Peyer's patch (tissue), 4 donors: Measurements from ENCODE around the gene CDH4.

Source experiments
- CTCF ChIP-seq, 6 experiments: fragments of 450-650 bp in 4 of 6; fragments of 200-600 bp in 2 of 6; sonication (generic) in 1 of 6; IDR thresholded peaks; one replicate each; pipeline ENCODE4 v1.5.1; 2017 to 2019; ENCODE audit warnings: antibody characterized with exemption in 6 of 6, mild to moderate bottlenecking in 3 of 6, moderate library complexity in 1 of 6
- POLR2A ChIP-seq, 2 donors: fragments of 450-650 bp; IDR thresholded peaks; one replicate each; pipeline ENCODE4 v1.5.1; 2017; ENCODE audit warnings: antibody characterized with exemption in 2 of 2, mild to moderate bottlenecking in 2 of 2, moderate library complexity in 2 of 2

- no peak for TF ChIP-seq POLR2A (IDR thresholded peaks at IDR 0.05)
- TF ChIP-seq CTCF (IDR thresholded peaks at IDR 0.05), result no peak
These were observed 609.2 kb downstream of the CDH4 start for GRCh38 chr20:61861054-61861841.
